GM13977 (cell line): Measurements from ENCODE around the gene CNOT6L.

Experiments
- DNase-seq: peaks from one replicate; pipeline ENCODE4 v3.0.0; 2012; ENCODE audit warnings: low spot score
- CTCF ChIP-seq: IDR thresholded peaks from 2 replicates; pipeline ENCODE4 v1.5.1; 2012; ENCODE audit warnings: mild to moderate bottlenecking, control low read depth; ENCODE audit not compliant: insufficient read depth; ENCODE audit errors: extremely low read depth, missing control alignments
- in situ Hi-C: fragments of 300-500 bp; cut with MboI; formaldehyde crosslinking; loops from one replicate; pipeline ENCODE4 v1.12.0; 2022; ENCODE audit warnings: low sequenced_read_pairs, low pct_unique_long_range_greater_than_20kb, mixed read lengths, inconsistent platforms; ENCODE audit not compliant: unreplicated experiment

The CNOT6L gene

GRCh38 chr4:77692847-77693432 is 126.2 kb downstream of the CNOT6L start:
- in situ Hi-C loops = no loop called here
- DNase-seq = no peak
- TF ChIP-seq CTCF = no peak

GRCh38 chr4:77681792-77682191 is 137.4 kb downstream of the CNOT6L start:
- in situ Hi-C loops = no loop called here
- DNase-seq = no peak
- TF ChIP-seq CTCF = no peak

DNA sequence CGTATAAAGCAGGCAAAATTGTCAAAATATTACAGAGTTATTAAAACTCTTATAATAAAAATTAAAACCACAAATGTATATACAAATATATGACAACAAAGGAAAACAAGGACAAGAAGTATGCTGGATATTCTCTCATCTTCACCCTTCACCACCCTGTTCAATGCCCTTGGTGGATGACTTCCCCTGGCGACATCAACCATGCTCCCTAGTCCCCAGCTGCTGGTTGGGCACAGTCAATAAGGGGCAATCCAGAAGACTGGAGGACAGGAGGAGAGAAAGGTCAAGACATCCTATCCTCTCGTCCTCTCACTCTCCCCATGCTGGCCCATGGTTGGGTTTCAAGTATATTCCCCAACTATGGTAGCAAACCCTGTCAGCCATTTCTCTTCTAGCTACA is 142.3 kb downstream of the CNOT6L start:
- in situ Hi-C loops = no loop called here
- no peak for TF ChIP-seq CTCF
- DNase-seq = no peak

GRCh38 chr4:77671051-77671450 is 148.1 kb downstream of the CNOT6L start:
- no peak for DNase-seq
- in situ Hi-C loops = no loop called here
- no peak for TF ChIP-seq CTCF

- in situ Hi-C loops = no loop called here
- no peak for TF ChIP-seq CTCF
- no peak for DNase-seq
Measured at GRCh38 chr4:77669946-77670590, 149.1 kb downstream of the CNOT6L start.

GRCh38 chr4:77665381-77666069 is 153.6 kb downstream of the CNOT6L start:
- TF ChIP-seq CTCF = no peak
- in situ Hi-C loops = no loop called here
- DNase-seq = no peak
